CD1c-positive myeloid dendritic cell (primary cell): ENCODE measurements around the gene CYP26A1.
A peak's percentile ranks its signal among the peaks of the same experiment; 100 is the strongest.

ENCODE experiments used
- DNase-seq: peaks from one replicate; pipeline ENCODE4 v3.0.0-alpha.2; 2016; ENCODE audit errors: extremely low spot score

CYP26A1 gene

GRCh38 chr10:93073539-93074146 lies at the start of gene CYP26A1:
CYP26A1 (plus strand) TSS chr10:93073893; CDS start chr10:93073935, 42 bp downstream.
- no peak for DNase-seq

- no peak for DNase-seq
Measured at GRCh38 chr10:93026072-93026471, 47.6 kb upstream of the CYP26A1 start.

GRCh38 chr10:93027508-93027907 lies 46.2 kb upstream of the CYP26A1 start:
- DNase-seq: no peak

- DNase-seq: no peak
Measured at GRCh38 chr10:93028883-93029282, 44.8 kb upstream of the CYP26A1 start.

DNA sequence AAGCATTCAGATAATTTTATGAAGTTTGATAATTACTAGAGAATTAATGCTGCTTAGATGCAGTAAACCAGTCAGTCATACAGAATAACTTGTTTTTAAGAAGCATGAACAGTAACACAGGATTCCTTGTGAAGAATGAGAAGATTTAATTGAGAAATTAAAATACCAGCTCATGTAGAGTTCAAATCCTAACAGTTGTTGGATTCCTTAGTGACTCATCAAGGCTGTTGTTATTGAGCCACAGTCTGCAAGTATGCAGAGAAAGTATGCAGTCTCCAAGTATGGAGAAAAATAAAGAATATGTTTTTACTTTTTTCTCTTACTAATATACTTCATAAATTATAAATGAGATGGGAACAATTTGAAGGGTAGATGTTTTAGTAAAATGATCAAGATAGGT lies 43.3 kb upstream of the CYP26A1 start:
- DNase-seq: no peak

DNA sequence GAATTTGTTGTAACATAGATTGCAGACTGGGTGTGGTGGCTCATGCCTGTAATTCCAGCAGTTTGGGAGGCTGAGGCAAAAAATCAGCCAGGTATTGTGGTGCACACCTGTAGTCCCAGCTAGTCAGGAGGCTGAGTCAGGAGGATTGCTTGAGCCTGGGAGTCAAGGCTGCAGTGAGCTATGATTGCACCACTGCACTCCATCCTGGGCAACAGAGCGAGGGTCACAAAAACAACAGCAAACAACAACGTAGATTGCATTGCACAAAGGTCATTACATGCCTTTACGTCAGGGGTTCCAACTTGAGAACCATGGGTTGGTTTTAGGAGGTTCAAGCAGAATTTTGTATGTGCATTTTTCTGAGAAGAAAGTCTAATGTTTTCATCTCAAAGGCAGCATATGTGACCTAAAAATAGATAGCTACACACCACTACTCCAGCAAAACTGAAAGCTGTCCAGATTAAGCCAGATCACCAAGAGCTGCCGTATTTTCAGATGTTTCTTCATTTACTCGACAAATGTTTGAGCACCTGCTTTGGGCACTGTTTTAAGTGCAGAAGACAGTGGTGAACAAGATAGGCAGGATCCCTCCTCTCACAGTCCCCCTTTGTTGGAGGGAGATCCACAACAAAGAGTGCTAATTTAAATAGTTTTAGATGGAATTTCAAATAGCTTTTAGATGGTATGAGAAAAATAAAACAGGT lies 41.4 kb upstream of the CYP26A1 start:
- no peak for DNase-seq

DNA sequence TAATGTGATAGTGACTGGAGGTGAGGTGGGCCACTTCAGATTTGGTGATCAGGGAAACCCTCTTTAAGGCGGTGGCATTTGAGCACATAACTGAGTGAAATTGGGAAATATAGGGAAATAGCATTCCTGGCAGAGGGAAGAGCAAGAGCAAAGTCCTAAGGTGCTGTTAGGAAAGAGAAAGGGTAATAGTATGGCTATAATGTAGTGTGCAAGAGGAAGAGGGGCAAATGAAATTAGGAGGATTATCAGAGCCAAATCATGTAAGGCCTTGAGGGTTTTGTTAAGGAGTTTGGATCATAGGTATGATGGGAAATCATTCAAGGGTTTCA lies 40.9 kb upstream of the CYP26A1 start:
- no peak for DNase-seq

DNA sequence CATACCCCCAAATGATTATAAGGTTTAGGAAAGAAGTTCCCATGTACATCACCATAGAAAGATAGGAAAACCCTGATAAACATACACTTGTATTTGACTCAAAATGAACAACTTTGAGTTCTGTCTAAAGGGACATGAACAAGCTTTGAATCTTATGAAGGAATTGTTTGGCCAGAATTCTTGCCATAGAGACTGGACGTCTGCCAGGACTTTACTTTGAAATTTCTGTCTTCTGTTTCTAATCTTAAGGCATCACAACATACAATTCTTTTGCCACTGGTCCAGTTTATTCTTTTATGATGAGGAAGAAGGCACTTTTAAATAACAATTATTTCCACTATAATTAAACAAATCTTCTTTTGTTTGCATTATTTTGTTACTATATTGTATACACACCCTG lies 39.3 kb upstream of the CYP26A1 start:
- no peak for DNase-seq

GRCh38 chr10:93039110-93039509 lies 34.6 kb upstream of the CYP26A1 start:
- DNase-seq: no peak

DNA sequence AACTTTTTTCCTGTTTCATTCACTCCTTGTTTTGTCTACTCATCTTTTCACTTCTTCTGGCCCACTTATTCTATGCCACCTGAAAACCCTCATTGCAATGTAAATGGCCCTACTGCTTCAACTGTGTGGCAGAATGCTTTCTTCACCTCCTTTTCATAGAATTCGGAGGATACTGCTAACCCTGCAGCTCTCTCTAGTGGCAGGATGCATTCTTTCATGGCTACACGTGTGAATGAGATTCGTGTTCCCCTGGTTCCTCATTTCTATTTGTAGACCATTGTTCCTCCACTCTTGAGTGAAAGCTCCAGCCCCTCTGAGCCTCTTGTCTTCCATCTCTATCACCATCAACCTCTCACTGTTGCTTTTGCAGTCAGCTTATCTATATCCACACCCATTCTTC lies 34.0 kb upstream of the CYP26A1 start:
- DNase-seq: peak; percentile 16

GRCh38 chr10:93054486-93054885 lies 19.2 kb upstream of the CYP26A1 start:
- DNase-seq: no peak

DNA sequence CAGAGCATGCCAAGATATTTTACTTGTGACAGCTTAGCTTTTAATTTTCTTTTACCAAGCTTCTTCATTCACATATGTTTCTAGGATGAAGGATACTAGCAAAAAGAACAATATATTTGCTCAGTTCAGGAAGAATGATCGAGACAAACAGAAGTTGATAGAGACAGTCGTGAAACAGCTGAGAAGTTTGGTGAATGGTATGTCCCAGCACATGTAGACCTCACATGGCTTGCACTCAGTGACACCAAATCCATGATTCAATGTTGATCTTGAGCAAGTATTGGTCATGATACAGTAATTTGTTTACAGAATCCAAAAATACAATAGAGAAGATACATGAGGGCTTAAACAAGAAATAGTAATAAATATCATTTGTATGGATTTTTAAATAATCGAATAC lies 15.6 kb upstream of the CYP26A1 start:
- no peak for DNase-seq

DNA sequence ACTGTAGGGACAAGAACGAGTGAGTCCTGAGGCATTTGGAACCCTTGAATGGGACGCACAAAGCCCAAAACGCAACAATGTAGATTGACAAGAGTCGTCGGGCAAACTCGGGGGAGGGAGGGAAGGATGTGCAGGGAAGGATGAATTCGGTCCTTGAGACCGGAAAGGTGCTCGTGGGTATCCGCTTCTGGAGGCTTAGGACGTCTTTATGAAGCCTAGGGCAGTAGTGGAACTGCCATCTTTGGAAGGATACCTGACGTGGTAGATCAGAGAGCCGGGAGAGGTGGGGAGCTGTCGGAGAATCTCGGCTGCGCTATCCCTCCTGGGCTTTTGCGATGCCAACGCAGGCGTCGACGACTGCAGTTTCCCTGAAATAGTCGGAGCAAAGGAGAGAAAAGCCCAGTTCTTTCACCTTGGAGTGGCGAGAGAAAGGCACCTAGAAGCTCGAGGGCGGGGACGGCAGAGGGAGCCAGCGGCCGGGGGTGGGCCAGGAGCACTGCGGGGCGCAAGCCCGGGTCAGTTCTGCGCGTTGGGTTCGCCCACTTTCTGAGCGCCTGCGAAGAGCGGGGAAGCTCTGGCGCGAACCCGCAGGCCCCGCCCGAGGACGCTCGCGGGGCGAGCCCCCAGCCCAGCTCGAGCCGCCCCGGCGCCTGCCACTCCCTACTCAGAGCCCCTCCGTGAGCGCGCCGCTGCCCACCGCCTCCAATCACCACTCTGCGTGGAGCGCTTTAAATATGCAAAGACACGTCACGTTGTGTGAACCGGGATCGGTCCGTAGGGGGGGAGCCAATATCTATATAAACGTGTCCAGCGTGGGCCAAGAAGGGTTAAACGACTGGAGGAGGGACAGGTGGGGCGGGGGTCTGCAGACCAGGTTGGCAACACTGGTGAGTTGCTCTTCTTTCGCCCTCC lies 13.5 kb upstream of the CYP26A1 start, which contains the start of gene CYP26C1:
TSS of gene CYP26C1 (plus strand) at position 824 of the 912 bp plus-strand sequence. CDS start 466 bp downstream, outside the sequence.
- no peak for DNase-seq

DNA sequence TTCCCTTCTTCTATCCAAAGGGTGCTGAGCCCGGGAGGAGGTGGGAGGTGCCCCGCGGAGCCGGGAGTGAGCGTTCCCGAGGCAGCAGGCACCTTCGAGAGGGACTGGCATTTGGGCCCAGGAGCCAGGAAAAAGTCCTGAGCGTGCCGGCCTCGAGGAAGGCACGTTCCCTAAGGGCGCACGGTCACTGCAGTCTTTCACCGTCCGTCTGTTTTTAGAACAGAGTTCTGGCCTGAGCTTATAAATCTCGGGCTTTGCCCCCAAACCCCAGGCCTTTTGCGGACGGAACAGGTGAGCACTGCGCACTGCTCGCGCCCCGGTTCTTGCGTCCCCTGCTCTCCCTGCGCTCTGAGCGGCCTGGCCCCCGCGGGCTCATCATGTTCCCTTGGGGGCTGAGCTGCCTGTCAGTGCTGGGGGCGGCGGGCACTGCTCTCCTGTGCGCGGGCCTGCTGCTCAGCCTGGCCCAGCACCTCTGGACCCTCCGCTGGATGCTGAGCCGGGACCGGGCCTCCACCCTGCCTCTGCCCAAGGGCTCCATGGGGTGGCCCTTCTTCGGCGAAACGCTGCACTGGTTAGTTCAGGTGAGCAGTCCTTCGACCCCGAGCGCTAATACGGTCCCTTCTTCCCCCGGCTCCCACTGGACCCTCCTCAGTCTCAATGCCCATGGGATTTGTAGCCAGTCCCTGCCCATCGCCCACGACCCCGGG lies 12.7 kb upstream of the CYP26A1 start:
- no peak for DNase-seq

DNA sequence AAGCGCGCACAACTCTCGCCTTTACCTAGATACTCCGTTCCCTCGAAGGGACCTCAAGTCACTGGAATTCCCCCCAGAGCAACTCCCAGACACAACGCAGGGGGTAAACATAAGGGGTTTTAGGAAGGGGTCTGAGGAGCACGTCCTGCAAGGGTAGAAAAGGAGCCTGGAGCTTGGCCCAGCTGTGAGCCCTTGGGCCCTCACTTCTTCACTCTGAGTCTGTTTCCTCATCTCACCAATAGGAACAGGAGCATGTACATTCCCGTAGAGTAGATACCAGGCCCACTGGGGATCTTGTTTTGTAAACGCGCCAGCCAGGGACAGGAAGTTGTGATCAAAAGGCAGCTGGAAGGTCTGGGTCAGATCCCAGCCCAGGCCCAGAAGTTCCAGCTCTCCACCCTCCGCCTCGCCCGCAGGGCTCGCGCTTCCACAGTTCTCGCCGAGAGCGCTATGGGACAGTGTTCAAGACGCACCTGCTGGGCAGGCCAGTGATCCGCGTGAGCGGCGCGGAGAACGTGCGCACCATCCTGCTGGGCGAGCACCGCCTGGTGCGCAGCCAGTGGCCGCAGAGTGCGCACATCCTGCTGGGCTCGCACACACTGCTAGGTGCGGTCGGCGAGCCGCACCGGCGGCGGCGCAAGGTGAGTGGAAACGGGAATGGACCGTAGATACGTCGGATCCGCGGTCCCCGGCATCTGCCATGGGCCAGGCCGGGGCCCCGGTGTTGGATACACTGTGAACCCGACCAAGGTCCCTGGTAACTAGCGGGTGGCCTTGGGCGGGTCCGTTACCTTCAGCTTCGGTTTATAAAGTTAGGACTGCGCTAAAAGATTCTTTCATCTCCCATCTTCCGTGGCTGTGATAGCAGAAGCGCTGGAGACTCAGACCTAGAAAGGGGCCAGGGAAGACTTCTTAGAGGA lies 11.8 kb upstream of the CYP26A1 start:
- no peak for DNase-seq

DNA sequence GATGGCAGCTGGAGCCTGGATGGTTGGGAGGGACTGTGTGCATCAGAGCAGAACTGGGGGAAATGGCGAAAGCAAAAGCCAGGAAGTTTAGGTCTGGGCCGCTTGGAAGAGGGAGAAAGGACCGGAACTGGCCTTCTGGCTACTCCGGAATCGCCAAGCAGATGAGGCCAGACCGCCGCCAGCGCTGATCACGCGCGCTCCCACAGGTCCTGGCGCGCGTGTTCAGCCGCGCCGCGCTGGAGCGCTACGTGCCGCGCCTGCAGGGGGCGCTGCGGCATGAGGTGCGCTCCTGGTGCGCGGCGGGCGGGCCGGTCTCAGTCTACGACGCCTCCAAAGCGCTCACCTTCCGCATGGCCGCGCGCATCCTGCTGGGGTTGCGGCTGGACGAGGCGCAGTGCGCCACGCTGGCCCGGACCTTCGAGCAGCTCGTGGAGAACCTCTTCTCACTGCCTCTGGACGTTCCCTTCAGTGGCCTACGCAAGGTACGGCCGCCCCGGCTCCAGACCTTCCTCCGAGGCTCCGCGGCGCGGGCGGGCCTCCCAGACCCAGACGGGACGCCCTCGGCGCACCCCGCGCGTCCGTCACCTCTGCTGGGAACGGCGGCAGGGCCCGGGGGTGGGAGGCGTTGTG lies 11.1 kb upstream of the CYP26A1 start:
- DNase-seq: peak; percentile 60

- DNase-seq: no peak
Measured at GRCh38 chr10:93063144-93063976, 10.3 kb upstream of the CYP26A1 start.

DNA sequence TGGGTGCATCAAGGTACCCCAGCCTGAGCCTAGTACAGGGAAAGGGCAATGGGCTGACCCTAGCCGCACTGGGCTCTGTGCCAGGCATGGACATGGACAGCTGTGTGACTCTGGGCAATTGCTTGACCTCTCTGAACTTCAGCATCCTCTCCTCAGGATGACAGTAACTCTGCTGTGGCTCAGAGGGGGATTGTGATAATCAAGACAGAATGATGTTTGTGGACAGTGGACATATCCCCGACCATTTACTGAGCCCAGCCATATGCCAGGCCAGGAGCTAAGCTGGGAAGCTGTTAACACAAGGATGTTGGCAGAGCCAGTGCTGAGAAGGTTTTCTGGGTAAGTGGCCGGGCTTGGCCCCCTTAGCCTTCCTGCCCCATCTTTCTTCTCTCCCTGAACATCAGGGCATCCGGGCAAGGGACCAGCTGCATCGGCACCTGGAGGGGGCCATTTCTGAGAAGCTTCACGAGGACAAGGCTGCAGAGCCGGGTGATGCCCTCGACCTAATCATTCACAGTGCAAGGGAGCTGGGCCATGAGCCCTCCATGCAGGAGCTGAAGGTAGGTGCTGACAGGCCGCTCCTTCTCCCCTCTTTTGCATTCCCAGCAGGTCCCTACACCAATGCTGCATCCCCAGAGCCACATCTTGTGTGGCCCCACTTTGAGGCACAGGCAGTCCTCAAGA lies 9.6 kb upstream of the CYP26A1 start:
- no peak for DNase-seq
